IMR-90 (cell line): ENCODE results near the gene TMEM127. TPM values are rescaled to one million over a fixed set of nuclear protein-coding genes. Genes with fewer than 3 reads are reported as not detected.

ENCODE experiments used
- ATAC-seq: fragments of 200-7000 bp; cut with Tn5 transposase; 2 replicates; pipeline ENCODE4 v1.9.1; 2020; ENCODE audit warnings: low read depth, mild to moderate bottlenecking, moderate library complexity
- BruUV-seq: library from RNA; stranded (reverse); fragments of 400-500 nt; replicated peaks from 2 replicates; lab custom pipeline; 2021; lab: Mats Ljungman, UMichigan
- CTCF ChIA-PET: fragments of 300-600 bp; formaldehyde crosslinking; extraction: SDS; loops from one replicate; lab custom pipeline; 2021; ENCODE audit warnings: antibody characterized with exemption; lab: Yijun Ruan, JAX
- POLR2A ChIA-PET: fragments of 300-600 bp; sonication (Branson Sonifier 250); formaldehyde crosslinking; loops from one replicate; lab custom pipeline; 2022; ENCODE audit warnings: antibody characterized with exemption; ENCODE audit not compliant: unreplicated experiment; lab: Charles Lee
- DNase-seq: peaks from one replicate; pipeline ENCODE4 v3.0.0; 2013
- H2AFZ ChIP-seq: replicated peaks from 2 replicates; pipeline ENCODE3; 2013; ENCODE audit warnings: low read length, mild to moderate bottlenecking; ENCODE audit not compliant: poor library complexity
- H2AK5ac ChIP-seq: 2 replicates; pipeline ENCODE4 v1.6.1; 2013; ENCODE audit warnings: low read depth, low read length, inconsistent platforms
- H2AK9ac ChIP-seq: replicated peaks from 2 replicates; pipeline ENCODE3; 2013; ENCODE audit warnings: mild to moderate bottlenecking, low read depth, low read length, moderate library complexity; ENCODE audit not compliant: poor library complexity
- H2BK120ac ChIP-seq: 2 replicates; pipeline ENCODE4 v1.6.1; 2013; ENCODE audit warnings: low read depth, low read length, inconsistent platforms
- H2BK15ac ChIP-seq: 3 replicates; pipeline ENCODE4 v1.6.1; 2013; ENCODE audit warnings: low read depth, low read length, inconsistent platforms
- H2BK20ac ChIP-seq: 2 replicates; pipeline ENCODE4 v1.6.1; 2013; ENCODE audit warnings: low read depth, mild to moderate bottlenecking, inconsistent platforms, low read length, moderate library complexity
- H2BK5ac ChIP-seq: 2 replicates; pipeline ENCODE4 v1.6.1; 2013; ENCODE audit warnings: mild to moderate bottlenecking, low read depth, low read length, inconsistent platforms; ENCODE audit not compliant: poor library complexity, severe bottlenecking
- H3K14ac ChIP-seq: replicated peaks from 2 replicates; pipeline ENCODE4 v1.6.1; 2013; ENCODE audit warnings: low read depth, low read length, inconsistent platforms
- H3K18ac ChIP-seq: 2 replicates; pipeline ENCODE4 v1.6.1; 2013; ENCODE audit warnings: low read depth, low read length, control low read depth
- H3K23ac ChIP-seq: 2 replicates; pipeline ENCODE4 v1.6.1; 2013; ENCODE audit warnings: low read depth, low read length, inconsistent platforms
- H3K27ac ChIP-seq: 2 replicates; pipeline ENCODE4 v1.5.1; 2013; ENCODE audit warnings: mild to moderate bottlenecking, control low read depth, low read length; ENCODE audit not compliant: insufficient read depth
- H3K27me3 ChIP-seq: 2 replicates; pipeline ENCODE4 v1.6.1; 2013; ENCODE audit warnings: low read length; ENCODE audit not compliant: control insufficient read depth, insufficient read depth
- H3K36me3 ChIP-seq: 2 replicates; pipeline ENCODE4 v1.6.1; 2013; ENCODE audit warnings: low read length, mixed read lengths; ENCODE audit not compliant: control insufficient read depth, insufficient read depth
- H3K4ac ChIP-seq: 2 replicates; pipeline ENCODE4 v1.6.1; 2013; ENCODE audit warnings: low read depth, low read length, inconsistent platforms
- H3K4me1 ChIP-seq: 2 replicates; pipeline ENCODE4 v1.6.1; 2013; ENCODE audit warnings: low read length, mixed read lengths; ENCODE audit not compliant: control insufficient read depth, insufficient read depth
- H3K4me2 ChIP-seq: 2 replicates; pipeline ENCODE4 v1.6.1; 2013; ENCODE audit warnings: low read depth, mild to moderate bottlenecking, control low read depth, low read length, moderate library complexity
- H3K4me3 ChIP-seq: 2 replicates; pipeline ENCODE4 v1.5.1; 2013; ENCODE audit warnings: low read depth, mild to moderate bottlenecking, control low read depth, low read length, moderate library complexity; ENCODE audit not compliant: insufficient read depth
- H3K56ac ChIP-seq: 2 replicates; pipeline ENCODE4 v1.6.1; 2013; ENCODE audit warnings: low read length, inconsistent platforms; ENCODE audit not compliant: insufficient read depth; ENCODE audit errors: extremely low read depth
- H3K79me1 ChIP-seq, 2 experiments: 2 replicates each; pipeline ENCODE4 v1.6.1; 2013; ENCODE audit warnings: low read length in 2 of 2, inconsistent platforms in 1 of 2, low read depth in 1 of 2
- H3K9ac ChIP-seq: 2 replicates; pipeline ENCODE4 v1.6.1; 2013; ENCODE audit warnings: low read depth, low read length, control low read depth
- H3K9me1 ChIP-seq: 2 replicates; pipeline ENCODE4 v1.6.1; 2013; ENCODE audit warnings: low read length, inconsistent platforms; ENCODE audit not compliant: insufficient read depth
- H3K9me3 ChIP-seq: 2 replicates; pipeline ENCODE4 v1.6.1; 2013; ENCODE audit warnings: low read length; ENCODE audit not compliant: control insufficient read depth, insufficient read depth
- H4K20me1 ChIP-seq: 2 replicates; pipeline ENCODE4 v1.6.1; 2013; ENCODE audit warnings: low read length, inconsistent platforms; ENCODE audit not compliant: insufficient read depth
- H4K5ac ChIP-seq: 2 replicates; pipeline ENCODE4 v1.6.1; 2013; ENCODE audit warnings: mild to moderate bottlenecking, low read depth, low read length, control low read depth
- H4K8ac ChIP-seq, 2 experiments: 2 replicates each; pipeline ENCODE4 v1.6.1; 2013; ENCODE audit warnings: low read depth in 2 of 2, low read length in 2 of 2, control low read depth in 1 of 2, inconsistent platforms in 1 of 2
- H4K91ac ChIP-seq: 2 replicates; pipeline ENCODE4 v1.6.1; 2013; ENCODE audit warnings: low read depth, low read length, inconsistent platforms; ENCODE audit not compliant: insufficient read depth
- CEBPB ChIP-seq: IDR thresholded peaks from 2 replicates; pipeline ENCODE4 v1.6.1; 2012; ENCODE audit warnings: low read depth, low read length, improper control_type of control experiment
- FOS ChIP-seq: fragments of 150-350 bp; IDR thresholded peaks from 2 replicates; pipeline ENCODE4 v1.6.1; 2016; ENCODE audit warnings: low read depth, low read length
- MAFK ChIP-seq: IDR thresholded peaks from 2 replicates; pipeline ENCODE4 v1.6.1; 2012; ENCODE audit warnings: low read depth, low read length, improper control_type of control experiment
- RCOR1 ChIP-seq: IDR thresholded peaks from 2 replicates; pipeline ENCODE4 v1.6.1; 2012; ENCODE audit warnings: mild to moderate bottlenecking, low read length, improper control_type of control experiment; ENCODE audit not compliant: insufficient replicate concordance
- WGBS, 2 experiments: methylation state at CpG; one replicate each; pipeline versions ENCODE4 v1.1.5 to v1.1.7; 2013; ENCODE audit warnings: missing lambda C conversion rate in 2 of 2; ENCODE audit not compliant: insufficient read length in 1 of 2; ENCODE audit errors: extremely low coverage in 2 of 2; 5-methylcytosine and 5-hydroxymethylcytosine counted together
- dilution Hi-C: fragments of 300-500 bp; cut with HindIII; formaldehyde crosslinking; loops from one replicate; pipeline ENCODE4 v1.14.3; 2018; ENCODE audit warnings: low sequenced_read_pairs; ENCODE audit not compliant: unreplicated experiment
- in situ Hi-C: fragments of 300-500 bp; cut with MboI; formaldehyde crosslinking; loops from 3 replicates; pipeline ENCODE4 v1.14.3; 2019; ENCODE audit warnings: low sequenced_read_pairs, inconsistent platforms, mixed read lengths
- intact Hi-C: fragments of 100-400 bp; cut with micrococcal nuclease; formaldehyde crosslinking; loops from 2 replicates; pipeline ENCODE4 v1.10.0; 2022
- polyA plus RNA-seq, 3 experiments: library from polyadenylated mRNA; depleted of rRNA; stranded (reverse); fragments of >200 nt; gene quantifications; 2 replicates each; pipeline ENCODE4 v1.2.3, GENCODE V29; 2012; ENCODE audit warnings: low replicate concordance in 1 of 3
- total RNA-seq: library from RNA; depleted of rRNA; stranded (reverse); fragments of >200 nt; gene quantifications from 2 replicates; pipeline ENCODE4 v1.2.3, GENCODE V29; 2012
- TF ChIP-seq, protein P1 (sequence below): conservative IDR thresholded peaks from 2 replicates; pipeline ENCODE4 v1.5.1; 2012; ENCODE audit warnings: mild to moderate bottlenecking, low read depth, low read length, improper control_type of control experiment
- TF ChIP-seq, protein P2 (sequence below): fragments of 150-350 bp; IDR thresholded peaks from 2 replicates; pipeline ENCODE4 v1.6.1; 2016; ENCODE audit warnings: low read depth, mild to moderate bottlenecking, low read length, moderate library complexity, borderline replicate concordance

Gene TMEM127
- total and polyA plus RNA-seq, 2 of the 4 experiments (the other 2 are of a cell fraction) = 35.7 to 47.6 TPM

DNA sequence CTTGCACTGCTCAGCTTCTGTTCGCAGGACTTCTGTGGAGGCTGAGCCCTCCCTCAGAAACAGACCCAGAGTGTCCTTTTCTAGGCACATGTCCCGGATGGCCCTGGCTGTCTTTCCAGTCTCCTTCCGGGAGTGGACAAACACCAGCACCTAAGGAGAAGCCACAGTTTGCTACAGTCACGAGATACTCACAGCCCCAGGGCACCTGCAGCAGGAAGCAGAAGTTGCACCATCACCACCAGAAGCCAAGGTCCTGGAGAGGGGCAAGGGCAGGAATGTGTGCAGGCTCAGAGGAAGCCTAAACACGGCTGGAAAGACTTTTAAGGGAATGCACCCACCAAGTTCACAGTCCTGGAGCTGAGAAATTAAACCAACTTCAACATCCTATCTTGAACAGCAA, 26.0 kb upstream of the TMEM127 start:
- 100% methylated on average over 1 of the region's 5 CpGs; no CpG with 5 or more reads in 1 of the 2 experiments for WGBS, 2 experiments
- H3K9me3 ChIP-seq = no peaks in the 10 kb centered on the region
- no peaks in the 10 kb centered on the region for H3K27me3 ChIP-seq
- H3K18ac ChIP-seq = no peak overlapping the region
- no peaks in the 10 kb centered on the region for H3K4me1 ChIP-seq
- H3K9me1 ChIP-seq = no peaks in the 10 kb centered on the region
- no peak overlapping the region for H2AK5ac ChIP-seq
- H4K91ac ChIP-seq = no peak overlapping the region
- ChIA-PET POLR2A (no interaction called here), CTCF (no interaction called here)
- no peaks in the 10 kb centered on the region; a peak in 1 of 4 replicates for H3K79me1 ChIP-seq
- TF ChIP-seq, protein P1, sequence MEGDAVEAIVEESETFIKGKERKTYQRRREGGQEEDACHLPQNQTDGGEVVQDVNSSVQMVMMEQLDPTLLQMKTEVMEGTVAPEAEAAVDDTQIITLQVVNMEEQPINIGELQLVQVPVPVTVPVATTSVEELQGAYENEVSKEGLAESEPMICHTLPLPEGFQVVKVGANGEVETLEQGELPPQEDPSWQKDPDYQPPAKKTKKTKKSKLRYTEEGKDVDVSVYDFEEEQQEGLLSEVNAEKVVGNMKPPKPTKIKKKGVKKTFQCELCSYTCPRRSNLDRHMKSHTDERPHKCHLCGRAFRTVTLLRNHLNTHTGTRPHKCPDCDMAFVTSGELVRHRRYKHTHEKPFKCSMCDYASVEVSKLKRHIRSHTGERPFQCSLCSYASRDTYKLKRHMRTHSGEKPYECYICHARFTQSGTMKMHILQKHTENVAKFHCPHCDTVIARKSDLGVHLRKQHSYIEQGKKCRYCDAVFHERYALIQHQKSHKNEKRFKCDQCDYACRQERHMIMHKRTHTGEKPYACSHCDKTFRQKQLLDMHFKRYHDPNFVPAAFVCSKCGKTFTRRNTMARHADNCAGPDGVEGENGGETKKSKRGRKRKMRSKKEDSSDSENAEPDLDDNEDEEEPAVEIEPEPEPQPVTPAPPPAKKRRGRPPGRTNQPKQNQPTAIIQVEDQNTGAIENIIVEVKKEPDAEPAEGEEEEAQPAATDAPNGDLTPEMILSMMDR = no peak
- TF ChIP-seq FOS (no peak), CEBPB (no peak), RCOR1 (no peak), MAFK (no peak)
- TF ChIP-seq, protein P2, sequence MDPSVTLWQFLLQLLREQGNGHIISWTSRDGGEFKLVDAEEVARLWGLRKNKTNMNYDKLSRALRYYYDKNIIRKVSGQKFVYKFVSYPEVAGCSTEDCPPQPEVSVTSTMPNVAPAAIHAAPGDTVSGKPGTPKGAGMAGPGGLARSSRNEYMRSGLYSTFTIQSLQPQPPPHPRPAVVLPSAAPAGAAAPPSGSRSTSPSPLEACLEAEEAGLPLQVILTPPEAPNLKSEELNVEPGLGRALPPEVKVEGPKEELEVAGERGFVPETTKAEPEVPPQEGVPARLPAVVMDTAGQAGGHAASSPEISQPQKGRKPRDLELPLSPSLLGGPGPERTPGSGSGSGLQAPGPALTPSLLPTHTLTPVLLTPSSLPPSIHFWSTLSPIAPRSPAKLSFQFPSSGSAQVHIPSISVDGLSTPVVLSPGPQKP = no peak
- H2AK9ac ChIP-seq = no peak overlapping the region
- H2AFZ ChIP-seq = no peak overlapping the region
- H3K23ac ChIP-seq = no peak overlapping the region
- H3K4me2 ChIP-seq = no peak overlapping the region
- H3K27ac ChIP-seq = no peak overlapping the region
- dilution Hi-C loops = no loop called here
- no TSS peak for BruUV-seq
- H3K36me3 ChIP-seq = peaks cover 81% of the 10 kb centered on the region
- no peak overlapping the region for H4K5ac ChIP-seq
- H4K8ac ChIP-seq = no peak overlapping the region
- H2BK120ac ChIP-seq = no peak overlapping the region
- H3K4ac ChIP-seq = no peak overlapping the region
- ATAC-seq (no peak), DNase-seq (no peak)
- in situ Hi-C loops = no loop called here
- H3K9ac ChIP-seq = no peak overlapping the region
- H2BK15ac ChIP-seq = no peak overlapping the region
- intact Hi-C loops = no loop called here
- H3K4me3 ChIP-seq = no peak overlapping the region
- no peak overlapping the region for H2BK5ac ChIP-seq
- H4K20me1 ChIP-seq = no peaks in the 10 kb centered on the region
- H3K56ac ChIP-seq = no peak overlapping the region
- no peak overlapping the region for H3K14ac ChIP-seq
- H2BK20ac ChIP-seq = no peak overlapping the region
